HepG2 (cell line): Measurements from ENCODE around the gene ARHGEF11. TPM values are rescaled to one million over a fixed set of nuclear protein-coding genes. Genes with fewer than 3 reads are reported as not detected.
A peak's percentile ranks its signal among the peaks of the same experiment; 100 is the strongest.

Experiments
- BCL6 ChIP-seq: IDR thresholded peaks from 2 replicates; pipeline ENCODE4 v1.6.1; 2016; ENCODE audit warnings: missing genetic modification reagents, missing compliant biosample characterization
- JDP2 ChIP-seq: sonication (generic); formaldehyde crosslinking; IDR thresholded peaks from 2 replicates; pipeline ENCODE4 v1.8.1; 2022; ENCODE audit warnings: missing genetic modification reagents, borderline replicate concordance
- NAIF1 ChIP-seq: sonication (generic); formaldehyde crosslinking; IDR thresholded peaks from 2 replicates; pipeline ENCODE4 v1.5.0; 2020; ENCODE audit warnings: mild to moderate bottlenecking, missing genetic modification reagents, borderline replicate concordance
- PAX8 ChIP-seq: sonication (generic); formaldehyde crosslinking; IDR thresholded peaks from 2 replicates; pipeline ENCODE4 v1.8.0; 2022; ENCODE audit warnings: mild to moderate bottlenecking, missing genetic modification reagents, borderline replicate concordance
- SALL2 ChIP-seq: sonication (generic); formaldehyde crosslinking; IDR thresholded peaks from 2 replicates; pipeline ENCODE4 v1.8.1; 2023; ENCODE audit warnings: mild to moderate bottlenecking, missing genetic modification reagents, inconsistent platforms
- SCMH1 ChIP-seq: sonication (generic); formaldehyde crosslinking; IDR thresholded peaks from 2 replicates; pipeline ENCODE4 v1.9.0; 2021; ENCODE audit warnings: missing genetic modification reagents, mild to moderate bottlenecking, borderline replicate concordance
- TARDBP ChIP-seq: sonication (generic); formaldehyde crosslinking; IDR thresholded peaks from 2 replicates; pipeline ENCODE4 v1.8.0; 2022; ENCODE audit warnings: mild to moderate bottlenecking, missing genetic modification reagents
- TBX2 ChIP-seq: sonication (generic); formaldehyde crosslinking; IDR thresholded peaks from 2 replicates; pipeline ENCODE4 v1.5.0; 2020; ENCODE audit warnings: missing genetic modification reagents, mild to moderate bottlenecking, borderline replicate concordance
- XRCC5 ChIP-seq: fragments of 200-400 bp; formaldehyde crosslinking; optimal IDR thresholded peaks from 2 replicates; pipeline ENCODE3; 2017; ENCODE audit warnings: mild to moderate bottlenecking, low read length
- ZBTB8A ChIP-seq: sonication (generic); formaldehyde crosslinking; IDR thresholded peaks from 2 replicates; pipeline ENCODE4 v1.4.0; 2020; ENCODE audit warnings: mild to moderate bottlenecking, low read depth, missing genetic modification reagents, borderline replicate concordance
- ZNF12 ChIP-seq: sonication (generic); formaldehyde crosslinking; IDR thresholded peaks from 2 replicates; pipeline ENCODE4 v1.5.0; 2020; ENCODE audit warnings: missing genetic modification reagents
- ZNF329 ChIP-seq: sonication (generic); formaldehyde crosslinking; IDR thresholded peaks from 2 replicates; pipeline ENCODE4 v1.9.0; 2021; ENCODE audit warnings: low read depth, mild to moderate bottlenecking, missing genetic modification reagents
- ZNF639 ChIP-seq: conservative IDR thresholded peaks from 2 replicates; pipeline ENCODE4 v1.6.1; 2018; ENCODE audit warnings: missing genetic modification reagents
- polyA plus RNA-seq, 8 experiments: library from polyadenylated mRNA; depleted of rRNA in 3 of 8; stranded (reverse) in 7 of 8; unstranded in 1 of 8; fragments of >200 nt; fragmentation: Illumina TruSeq in 4 of 8; extraction: Trizol in 4 of 8; gene quantifications; 2 replicates each; pipeline versions ENCODE4 v1.2.1 to v1.2.3, GENCODE V29; 2011 to 2016; ENCODE audit warnings: low read depth in 4 of 8, missing spikeins in 1 of 8, mixed read lengths in 1 of 8; ENCODE audit not compliant: insufficient read depth in 1 of 8
- total RNA-seq, 5 experiments: library from RNA; depleted of rRNA; stranded (reverse); fragments of >200 nt; fragmentation: Illumina TruSeq; extraction: Trizol; gene quantifications; 2 replicates each; pipeline ENCODE4 v1.2.3, GENCODE V29; 2016; ENCODE audit warnings: low read depth in 1 of 5
- TF ChIP-seq, protein P1 (sequence below): sonication (generic); formaldehyde crosslinking; IDR thresholded peaks from 2 replicates; pipeline ENCODE4 v1.4.0; 2020; ENCODE audit warnings: missing genetic modification reagents
- TF ChIP-seq, protein P2 (sequence below): sonication (generic); formaldehyde crosslinking; IDR thresholded peaks from 2 replicates; pipeline ENCODE4 v1.5.0; 2020; ENCODE audit warnings: mild to moderate bottlenecking, missing genetic modification reagents, borderline replicate concordance

Gene ARHGEF11
- total and polyA plus RNA-seq, 2 of the 13 experiments (the other 11 are each of a cell fraction or from before 2014, with no cell fraction given): 16.5 to 21.2 TPM

DNA sequence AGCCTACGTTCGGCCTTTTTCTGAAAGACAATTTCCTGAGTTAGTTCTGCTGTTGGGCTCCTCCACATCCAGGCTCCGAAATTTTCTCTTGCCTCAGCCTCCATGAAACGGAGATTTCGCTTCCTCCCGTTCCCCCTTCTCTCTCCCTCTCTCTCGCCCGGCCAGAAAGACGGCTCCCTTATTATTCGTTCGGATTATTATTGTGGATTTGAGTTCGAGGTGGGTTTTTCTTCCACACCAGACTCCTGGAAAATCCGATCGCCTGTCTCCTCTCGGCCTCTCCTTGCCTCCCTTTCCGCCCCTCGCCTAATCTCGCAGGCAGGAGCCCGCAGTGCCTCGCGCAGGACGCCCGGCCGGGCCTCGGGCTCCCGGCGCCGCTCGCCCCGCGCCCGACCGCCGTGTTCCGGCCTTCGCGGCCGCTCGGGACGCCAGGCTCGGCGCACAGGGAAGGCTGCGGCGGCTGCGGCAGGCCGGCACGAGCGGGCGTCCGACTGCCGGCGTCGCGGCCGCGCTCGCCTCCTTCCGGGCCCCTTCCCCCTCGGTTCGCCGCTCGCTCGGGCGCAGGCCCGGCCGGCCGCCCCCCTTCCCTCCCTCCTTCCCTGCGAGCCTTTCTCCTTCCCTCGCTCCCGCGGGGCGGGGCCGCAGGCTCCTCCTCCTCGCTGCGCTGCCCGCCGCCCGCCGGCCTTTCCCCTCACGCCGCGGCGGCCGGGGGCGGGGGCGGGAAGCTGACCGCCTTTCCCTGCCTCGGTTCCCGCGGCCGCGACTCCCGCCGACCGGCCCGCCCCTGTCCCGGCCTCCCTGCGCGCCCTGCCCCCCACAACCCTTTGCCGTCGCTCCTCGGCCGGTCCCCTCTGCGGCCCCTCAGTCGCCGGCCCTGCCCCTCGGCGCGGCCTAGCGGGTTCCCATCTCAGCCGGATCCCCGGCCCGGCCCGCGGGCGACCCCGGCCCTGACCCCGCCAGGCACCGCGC is at the start of gene ARHGEF11 (continued):
- no peak for TF ChIP-seq NAIF1 (CRISPR knock-in tag)
- no peak for TF ChIP-seq BCL6 (CRISPR knock-in tag)
- TF ChIP-seq ZBTB8A: no peak
- TF ChIP-seq ZNF639 (CRISPR knock-in tag): peak; percentile 97
- TF ChIP-seq ZNF12 (CRISPR knock-in tag): no peak
- no peak for TF ChIP-seq SCMH1 (CRISPR knock-in tag)
- TF ChIP-seq, protein P1, sequence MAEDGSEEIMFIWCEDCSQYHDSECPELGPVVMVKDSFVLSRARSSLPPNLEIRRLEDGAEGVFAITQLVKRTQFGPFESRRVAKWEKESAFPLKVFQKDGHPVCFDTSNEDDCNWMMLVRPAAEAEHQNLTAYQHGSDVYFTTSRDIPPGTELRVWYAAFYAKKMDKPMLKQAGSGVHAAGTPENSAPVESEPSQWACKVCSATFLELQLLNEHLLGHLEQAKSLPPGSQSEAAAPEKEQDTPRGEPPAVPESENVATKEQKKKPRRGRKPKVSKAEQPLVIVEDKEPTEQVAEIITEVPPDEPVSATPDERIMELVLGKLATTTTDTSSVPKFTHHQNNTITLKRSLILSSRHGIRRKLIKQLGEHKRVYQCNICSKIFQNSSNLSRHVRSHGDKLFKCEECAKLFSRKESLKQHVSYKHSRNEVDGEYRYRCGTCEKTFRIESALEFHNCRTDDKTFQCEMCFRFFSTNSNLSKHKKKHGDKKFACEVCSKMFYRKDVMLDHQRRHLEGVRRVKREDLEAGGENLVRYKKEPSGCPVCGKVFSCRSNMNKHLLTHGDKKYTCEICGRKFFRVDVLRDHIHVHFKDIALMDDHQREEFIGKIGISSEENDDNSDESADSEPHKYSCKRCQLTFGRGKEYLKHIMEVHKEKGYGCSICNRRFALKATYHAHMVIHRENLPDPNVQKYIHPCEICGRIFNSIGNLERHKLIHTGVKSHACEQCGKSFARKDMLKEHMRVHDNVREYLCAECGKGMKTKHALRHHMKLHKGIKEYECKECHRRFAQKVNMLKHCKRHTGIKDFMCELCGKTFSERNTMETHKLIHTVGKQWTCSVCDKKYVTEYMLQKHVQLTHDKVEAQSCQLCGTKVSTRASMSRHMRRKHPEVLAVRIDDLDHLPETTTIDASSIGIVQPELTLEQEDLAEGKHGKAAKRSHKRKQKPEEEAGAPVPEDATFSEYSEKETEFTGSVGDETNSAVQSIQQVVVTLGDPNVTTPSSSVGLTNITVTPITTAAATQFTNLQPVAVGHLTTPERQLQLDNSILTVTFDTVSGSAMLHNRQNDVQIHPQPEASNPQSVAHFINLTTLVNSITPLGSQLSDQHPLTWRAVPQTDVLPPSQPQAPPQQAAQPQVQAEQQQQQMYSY (CRISPR knock-in tag): 0 out of 2 replicates have a peak, but pooled peaks have one; percentile 37
- TF ChIP-seq, protein P2, sequence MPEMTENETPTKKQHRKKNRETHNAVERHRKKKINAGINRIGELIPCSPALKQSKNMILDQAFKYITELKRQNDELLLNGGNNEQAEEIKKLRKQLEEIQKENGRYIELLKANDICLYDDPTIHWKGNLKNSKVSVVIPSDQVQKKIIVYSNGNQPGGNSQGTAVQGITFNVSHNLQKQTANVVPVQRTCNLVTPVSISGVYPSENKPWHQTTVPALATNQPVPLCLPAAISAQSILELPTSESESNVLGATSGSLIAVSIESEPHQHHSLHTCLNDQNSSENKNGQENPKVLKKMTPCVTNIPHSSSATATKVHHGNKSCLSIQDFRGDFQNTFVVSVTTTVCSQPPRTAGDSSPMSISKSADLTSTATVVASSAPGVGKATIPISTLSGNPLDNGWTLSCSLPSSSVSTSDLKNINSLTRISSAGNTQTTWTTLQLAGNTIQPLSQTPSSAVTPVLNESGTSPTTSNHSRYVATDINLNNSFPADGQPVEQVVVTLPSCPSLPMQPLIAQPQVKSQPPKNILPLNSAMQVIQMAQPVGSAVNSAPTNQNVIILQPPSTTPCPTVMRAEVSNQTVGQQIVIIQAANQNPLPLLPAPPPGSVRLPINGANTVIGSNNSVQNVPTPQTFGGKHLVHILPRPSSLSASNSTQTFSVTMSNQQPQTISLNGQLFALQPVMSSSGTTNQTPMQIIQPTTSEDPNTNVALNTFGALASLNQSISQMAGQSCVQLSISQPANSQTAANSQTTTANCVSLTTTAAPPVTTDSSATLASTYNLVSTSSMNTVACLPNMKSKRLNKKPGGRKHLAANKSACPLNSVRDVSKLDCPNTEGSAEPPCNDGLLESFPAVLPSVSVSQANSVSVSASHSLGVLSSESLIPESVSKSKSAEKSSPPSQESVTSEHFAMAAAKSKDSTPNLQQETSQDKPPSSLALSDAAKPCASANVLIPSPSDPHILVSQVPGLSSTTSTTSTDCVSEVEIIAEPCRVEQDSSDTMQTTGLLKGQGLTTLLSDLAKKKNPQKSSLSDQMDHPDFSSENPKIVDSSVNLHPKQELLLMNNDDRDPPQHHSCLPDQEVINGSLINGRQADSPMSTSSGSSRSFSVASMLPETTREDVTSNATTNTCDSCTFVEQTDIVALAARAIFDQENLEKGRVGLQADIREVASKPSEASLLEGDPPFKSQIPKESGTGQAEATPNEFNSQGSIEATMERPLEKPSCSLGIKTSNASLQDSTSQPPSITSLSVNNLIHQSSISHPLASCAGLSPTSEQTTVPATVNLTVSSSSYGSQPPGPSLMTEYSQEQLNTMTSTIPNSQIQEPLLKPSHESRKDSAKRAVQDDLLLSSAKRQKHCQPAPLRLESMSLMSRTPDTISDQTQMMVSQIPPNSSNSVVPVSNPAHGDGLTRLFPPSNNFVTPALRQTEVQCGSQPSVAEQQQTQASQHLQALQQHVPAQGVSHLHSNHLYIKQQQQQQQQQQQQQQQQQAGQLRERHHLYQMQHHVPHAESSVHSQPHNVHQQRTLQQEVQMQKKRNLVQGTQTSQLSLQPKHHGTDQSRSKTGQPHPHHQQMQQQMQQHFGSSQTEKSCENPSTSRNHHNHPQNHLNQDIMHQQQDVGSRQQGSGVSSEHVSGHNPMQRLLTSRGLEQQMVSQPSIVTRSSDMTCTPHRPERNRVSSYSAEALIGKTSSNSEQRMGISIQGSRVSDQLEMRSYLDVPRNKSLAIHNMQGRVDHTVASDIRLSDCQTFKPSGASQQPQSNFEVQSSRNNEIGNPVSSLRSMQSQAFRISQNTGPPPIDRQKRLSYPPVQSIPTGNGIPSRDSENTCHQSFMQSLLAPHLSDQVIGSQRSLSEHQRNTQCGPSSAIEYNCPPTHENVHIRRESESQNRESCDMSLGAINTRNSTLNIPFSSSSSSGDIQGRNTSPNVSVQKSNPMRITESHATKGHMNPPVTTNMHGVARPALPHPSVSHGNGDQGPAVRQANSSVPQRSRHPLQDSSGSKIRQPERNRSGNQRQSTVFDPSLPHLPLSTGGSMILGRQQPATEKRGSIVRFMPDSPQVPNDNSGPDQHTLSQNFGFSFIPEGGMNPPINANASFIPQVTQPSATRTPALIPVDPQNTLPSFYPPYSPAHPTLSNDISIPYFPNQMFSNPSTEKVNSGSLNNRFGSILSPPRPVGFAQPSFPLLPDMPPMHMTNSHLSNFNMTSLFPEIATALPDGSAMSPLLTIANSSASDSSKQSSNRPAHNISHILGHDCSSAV (CRISPR knock-in tag): no peak
- TF ChIP-seq TARDBP: no peak; the same call in 1 of the 2 replicates
- no peak for TF ChIP-seq TBX2 (CRISPR knock-in tag)
- no peak for TF ChIP-seq PAX8 (CRISPR knock-in tag)
- TF ChIP-seq JDP2 (CRISPR knock-in tag): peak; percentile 48; the same call in 1 of the 2 replicates
- TF ChIP-seq XRCC5: peak; percentile 19
- TF ChIP-seq SALL2 (CRISPR knock-in tag): 0 out of 2 replicates have a peak, but pooled peaks have one; percentile 45
- no peak for TF ChIP-seq ZNF329 (CRISPR knock-in tag)
